Liver (tissue), 9 donors: ENCODE results near the gene SERP1. TPM values are rescaled to one million over a fixed set of nuclear protein-coding genes. Genes with fewer than 3 reads are reported as not detected.

Source experiments
- DNase-seq: peaks from one replicate; pipeline ENCODE4 v3.0.0-alpha.2; 2017; ENCODE audit warnings: low spot score
- H3K27ac ChIP-seq, 2 donors: one replicate each; pipeline ENCODE4 v1.7.0; 2013; ENCODE audit warnings: inconsistent platforms in 2 of 2, low read length in 2 of 2, control low read depth in 1 of 2, low read depth in 1 of 2, mild to moderate bottlenecking in 1 of 2
- H3K27me3 ChIP-seq, 4 donors: one replicate each; pipeline versions ENCODE4 v1.6.1 to v1.7.0; 2013; ENCODE audit warnings: low read length in 3 of 4, inconsistent platforms in 1 of 4, mild to moderate bottlenecking in 1 of 4, moderate library complexity in 1 of 4; ENCODE audit not compliant: control insufficient read depth in 4 of 4, insufficient read depth in 4 of 4
- H3K36me3 ChIP-seq, 4 donors: one replicate each; pipeline versions ENCODE4 v1.6.1 to v1.7.0; 2013; ENCODE audit warnings: low read length in 3 of 4, mild to moderate bottlenecking in 3 of 4, low read depth in 1 of 4, moderate library complexity in 1 of 4; ENCODE audit not compliant: control insufficient read depth in 4 of 4, insufficient read depth in 3 of 4
- H3K4me1 ChIP-seq, 4 donors: one replicate each; pipeline versions ENCODE4 v1.6.1 to v1.7.0; 2013; ENCODE audit warnings: low read length in 3 of 4, mild to moderate bottlenecking in 3 of 4, moderate library complexity in 1 of 4; ENCODE audit not compliant: control insufficient read depth in 4 of 4, insufficient read depth in 4 of 4
- H3K4me3 ChIP-seq, 3 donors: one replicate each; pipeline versions ENCODE4 v1.6.1 to v1.7.0; 2013; ENCODE audit warnings: low read length in 3 of 3, control low read depth in 1 of 3, low read depth in 1 of 3, mild to moderate bottlenecking in 1 of 3
- H3K9ac ChIP-seq, 2 donors: one replicate each; pipeline ENCODE4 v1.7.0; 2013; ENCODE audit warnings: low read length in 2 of 2, mild to moderate bottlenecking in 2 of 2, moderate library complexity in 2 of 2, control low read depth in 1 of 2, low read depth in 1 of 2
- H3K9me3 ChIP-seq, 4 donors: one replicate each; pipeline versions ENCODE4 v1.6.1 to v1.7.0; 2013; ENCODE audit warnings: low read length in 3 of 4; ENCODE audit not compliant: control insufficient read depth in 4 of 4
- ATF3 ChIP-seq: IDR thresholded peaks from 2 replicates; pipeline ENCODE4 v1.6.1; 2016; ENCODE audit warnings: antibody characterized with exemption
- CTCF ChIP-seq: fragments of 150-350 bp; IDR thresholded peaks from 2 replicates; pipeline ENCODE4 v1.5.1; 2017; ENCODE audit warnings: improper control_type of control experiment, low read depth, low read length; ENCODE audit not compliant: missing input control
- EGR1 ChIP-seq, 2 donors: IDR thresholded peaks; 2 replicates each; pipeline ENCODE4 v1.6.1; 2016 to 2018; ENCODE audit warnings: antibody characterized with exemption in 2 of 2, low read depth in 2 of 2
- FOXA1 ChIP-seq: IDR thresholded peaks from 2 replicates; pipeline ENCODE4 v1.6.1; 2016; ENCODE audit warnings: antibody characterized with exemption
- FOXA2 ChIP-seq: IDR thresholded peaks from 2 replicates; pipeline ENCODE4 v1.6.1; 2016; ENCODE audit warnings: antibody characterized with exemption
- GABPA ChIP-seq, 2 donors: IDR thresholded peaks in 1 of 2; conservative IDR thresholded peaks in 1 of 2; 2 replicates each; pipeline ENCODE4 v1.6.1; 2016; ENCODE audit warnings: antibody characterized with exemption in 2 of 2, mild to moderate bottlenecking in 1 of 2, moderate library complexity in 1 of 2
- HNF4A ChIP-seq, 2 donors: conservative IDR thresholded peaks; 2 replicates each; pipeline ENCODE4 v1.6.1; 2016; ENCODE audit warnings: antibody characterized with exemption in 2 of 2, mild to moderate bottlenecking in 2 of 2
- HNF4G ChIP-seq: IDR thresholded peaks from 2 replicates; pipeline ENCODE4 v1.6.1; 2016; ENCODE audit warnings: antibody characterized with exemption
- JUND ChIP-seq, 2 donors: IDR thresholded peaks; 2 replicates each; pipeline ENCODE4 v1.6.1; 2016; ENCODE audit warnings: antibody characterized with exemption in 2 of 2
- NR2F2 ChIP-seq: IDR thresholded peaks from 2 replicates; pipeline ENCODE4 v1.6.1; 2016; ENCODE audit warnings: antibody characterized with exemption
- RAD21 ChIP-seq, 2 donors: IDR thresholded peaks; 2 replicates each; pipeline ENCODE4 v1.6.1; 2016; ENCODE audit warnings: antibody characterized with exemption in 2 of 2, mild to moderate bottlenecking in 2 of 2
- REST ChIP-seq: IDR thresholded peaks from 2 replicates; pipeline ENCODE4 v1.6.1; 2016; ENCODE audit warnings: antibody characterized with exemption, mild to moderate bottlenecking
- RXRA ChIP-seq, 2 donors: IDR thresholded peaks; 2 replicates each; pipeline ENCODE4 v1.6.1; 2017 to 2018; ENCODE audit warnings: antibody characterized with exemption in 2 of 2, mild to moderate bottlenecking in 1 of 2
- SP1 ChIP-seq: IDR thresholded peaks from 2 replicates; pipeline ENCODE4 v1.6.1; 2018; ENCODE audit warnings: antibody characterized with exemption, mild to moderate bottlenecking
- TAF1 ChIP-seq: conservative IDR thresholded peaks from 2 replicates; pipeline ENCODE4 v1.6.1; 2016; ENCODE audit warnings: antibody characterized with exemption, mild to moderate bottlenecking
- YY1 ChIP-seq: IDR thresholded peaks from 2 replicates; pipeline ENCODE4 v1.6.1; 2016; ENCODE audit warnings: antibody characterized with exemption, mild to moderate bottlenecking
- ZBTB33 ChIP-seq: IDR thresholded peaks from 2 replicates; pipeline ENCODE4 v1.6.1; 2016; ENCODE audit warnings: antibody characterized with exemption
- WGBS: extraction: QIAGEN DNeasy Blood & Tissue Kit; methylation state at CpG from one replicate; pipeline ENCODE4 v1.1.7; 2013; 5-methylcytosine and 5-hydroxymethylcytosine counted together
- polyA plus RNA-seq, 2 donors: library from polyadenylated mRNA; stranded (reverse) in 1 of 2; unstranded in 1 of 2; fragments of 200-250 nt in 1 of 2; fragments of >200 nt in 1 of 2; fragmentation: Nextera tagmentation in 1 of 2; extraction: Ambion mirVana in 1 of 2; gene quantifications; one replicate each; pipeline versions ENCODE4 v1.2.1 to v1.2.3, GENCODE V29; 2013 to 2015
- total RNA-seq, 2 donors: library from RNA; depleted of rRNA; stranded (reverse); fragments of >200 nt; gene quantifications; one replicate each; pipeline ENCODE4 v1.2.3, GENCODE V29; 2014
- TF ChIP-seq, protein P1 (sequence below): IDR thresholded peaks from 2 replicates; pipeline ENCODE4 v1.6.1; 2016; ENCODE audit warnings: antibody characterized with exemption
- donor health status: healthy.
- donor health status: healthy.
- donor health status: healthy.
- donor health status: healthy.
- donor health status: healthy.

The SERP1 gene
- total and polyA plus RNA-seq, 4 donors = 116 to 254 (median 182) TPM

GRCh38 chr3:150540991-150541390, 5.3 kb downstream of the SERP1 start:
- whole genome bisulfite sequencing = 79% methylated on average over 3 of the region's 3 CpGs
- H3K27ac ChIP-seq = no peak overlapping the region
- peaks cover 4 to 9% (median 9%) of the 10 kb centered on the region in 4 donors for H3K4me1 ChIP-seq

More at GRCh38 chr3:150540991-150541390, 5.3 kb downstream of the SERP1 start:
- Histone ChIP-seq H3K27me3 (no peaks in the 10 kb centered on the region), H3K36me3 (peaks cover 3 to 24% (median 17%) of the 10 kb centered on the region in 4 donors), H3K9me3 (no peaks in the 10 kb centered on the region), H3K9ac (no peak overlapping the region), H3K4me3 (no peak overlapping the region)
- TF ChIP-seq HNF4A (conservative IDR thresholded peaks at IDR 0.05) = no peak
- no peak for TF ChIP-seq SP1
- TF ChIP-seq HNF4G = no peak
- TF ChIP-seq TAF1 = no peak
- TF ChIP-seq NR2F2 = no peak
- no peak for TF ChIP-seq REST
- TF ChIP-seq, protein P1, sequence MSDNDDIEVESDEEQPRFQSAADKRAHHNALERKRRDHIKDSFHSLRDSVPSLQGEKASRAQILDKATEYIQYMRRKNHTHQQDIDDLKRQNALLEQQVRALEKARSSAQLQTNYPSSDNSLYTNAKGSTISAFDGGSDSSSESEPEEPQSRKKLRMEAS = no peak
- no peak for TF ChIP-seq JUND (IDR thresholded peaks at IDR 0.05)
- no peak for TF ChIP-seq EGR1 (IDR thresholded peaks at IDR 0.05; ENCODE audit: low read depth in 2 of 2)
- TF ChIP-seq FOXA2 = no peak
- TF ChIP-seq ZBTB33 = no peak
- no peak for TF ChIP-seq CTCF
- TF ChIP-seq YY1 = no peak
- TF ChIP-seq RXRA (IDR thresholded peaks at IDR 0.05) = no peak
- TF ChIP-seq GABPA (IDR thresholded peaks at IDR 0.05 in 1 of 2, conservative IDR thresholded peaks at IDR 0.05 in 1 of 2) = no peak
- no peak for TF ChIP-seq FOXA1
- TF ChIP-seq ATF3 = no peak
- TF ChIP-seq RAD21 (IDR thresholded peaks at IDR 0.05) = no peak
- no peak for DNase-seq
